Activated T-helper 9 cell treated with anti-CD3 and anti-CD28 coated beads, Interleukin-2, amount 50 U/mL, for 16 hours (primary cell): Measurements from ENCODE around the gene PLCB1.
"Not testable (repeated sequence)": the region's sequence is repeated elsewhere in the genome, so short reads cannot be mapped to it uniquely, and the experiment has no call there.

Experiments used
- DNase-seq: peaks from one replicate; pipeline ENCODE4 v3.0.0-alpha.2; 2020; ENCODE audit warnings: low read depth

PLCB1 gene

GRCh38 chr20:8608470-8608869 is 476.4 kb downstream of the PLCB1 start:
- no peak for DNase-seq

- no peak for DNase-seq
Measured at GRCh38 chr20:8616792-8617191, 484.7 kb downstream of the PLCB1 start.

- no peak for DNase-seq
Measured at GRCh38 chr20:8621001-8621400, 488.9 kb downstream of the PLCB1 start.

- no peak for DNase-seq
Measured at GRCh38 chr20:8624046-8624445, 492.0 kb downstream of the PLCB1 start.

GRCh38 chr20:8624616-8625015 is 492.6 kb downstream of the PLCB1 start:
- DNase-seq: no peak

GRCh38 chr20:8627340-8628004 is 495.4 kb downstream of the PLCB1 start:
- no peak for DNase-seq

- DNase-seq: no peak
Measured at GRCh38 chr20:8631271-8631670, 499.2 kb downstream of the PLCB1 start.

- no peak for DNase-seq
Measured at GRCh38 chr20:8633366-8633765, 501.3 kb downstream of the PLCB1 start.

GRCh38 chr20:8635048-8635572 is 503.0 kb downstream of the PLCB1 start:
- no peak for DNase-seq

- DNase-seq: no peak
Measured at GRCh38 chr20:8635837-8636236, 503.8 kb downstream of the PLCB1 start.

GRCh38 chr20:8639112-8639778 is 507.2 kb downstream of the PLCB1 start:
- no peak for DNase-seq

- DNase-seq: no peak
Measured at GRCh38 chr20:8640461-8640860, 508.4 kb downstream of the PLCB1 start.

GRCh38 chr20:8642247-8642646 is 510.2 kb downstream of the PLCB1 start:
- no peak for DNase-seq

- DNase-seq: not testable (repeated sequence)
Measured at GRCh38 chr20:8644468-8644867, 512.4 kb downstream of the PLCB1 start.

GRCh38 chr20:8645326-8645725 is 513.3 kb downstream of the PLCB1 start:
- DNase-seq: no peak

GRCh38 chr20:8646033-8646441 is 514.0 kb downstream of the PLCB1 start:
- no peak for DNase-seq

GRCh38 chr20:8646716-8647115 is 514.6 kb downstream of the PLCB1 start:
- DNase-seq: no peak

GRCh38 chr20:8647961-8648441 is 515.9 kb downstream of the PLCB1 start:
- no peak for DNase-seq

- no peak for DNase-seq
Measured at GRCh38 chr20:8648466-8648865, 516.4 kb downstream of the PLCB1 start.

GRCh38 chr20:8652396-8652795 is 520.3 kb downstream of the PLCB1 start:
- DNase-seq: no peak

- DNase-seq: no peak
Measured at GRCh38 chr20:8654486-8654885, 522.4 kb downstream of the PLCB1 start.

GRCh38 chr20:8656335-8656734 is 524.3 kb downstream of the PLCB1 start:
- no peak for DNase-seq

- DNase-seq: no peak
Measured at GRCh38 chr20:8657664-8658063, 525.6 kb downstream of the PLCB1 start.

- no peak for DNase-seq
Measured at GRCh38 chr20:8658103-8658502, 526.0 kb downstream of the PLCB1 start.
